GM12892 (cell line): ENCODE measurements around the gene SV2B.

Experiments used
- POLR2A ChIP-seq: IDR thresholded peaks from 2 replicates; pipeline ENCODE4 v1.6.1; 2011; ENCODE audit warnings: low read depth, low read length, control low read depth
- POLR2AphosphoS5 ChIP-seq: IDR thresholded peaks from 2 replicates; pipeline ENCODE4 v1.6.1; 2011; ENCODE audit warnings: low read depth, low read length, control low read depth
- TAF1 ChIP-seq: IDR thresholded peaks from 2 replicates; pipeline ENCODE4 v1.6.1; 2011; ENCODE audit warnings: low read depth, mild to moderate bottlenecking, control low read depth, low read length, borderline replicate concordance

DNA sequence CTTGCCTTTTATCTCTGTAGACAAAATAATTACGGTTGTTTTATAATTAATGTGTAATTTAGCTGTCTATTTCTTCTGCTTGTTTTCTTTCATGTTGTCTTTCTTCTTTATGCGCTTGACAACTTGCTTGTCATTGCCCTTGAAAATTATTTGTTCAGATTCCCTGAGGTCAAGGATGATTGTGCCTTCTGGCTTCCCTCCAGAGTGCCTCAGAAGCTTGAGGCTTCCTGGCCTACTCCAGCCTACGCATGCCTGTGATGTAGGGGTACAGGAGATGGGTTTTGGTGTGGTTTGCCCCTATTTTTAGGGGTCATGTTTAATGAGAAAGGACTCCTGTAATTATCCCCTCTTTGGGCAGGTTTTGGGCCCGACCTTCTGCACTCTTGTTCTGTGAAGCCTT lies 231.5 kb downstream of the SV2B start:
- no peak for TF ChIP-seq POLR2AphosphoS5
- TF ChIP-seq TAF1: no peak
- TF ChIP-seq POLR2A: no peak
